Immature natural killer cell (primary cell): ENCODE results near the gene SHMT1. TPM values are rescaled to one million over a fixed set of nuclear protein-coding genes. Genes with fewer than 3 reads are reported as not detected.
"Not testable (repeated sequence)": the region's sequence is repeated elsewhere in the genome, so short reads cannot be mapped to it uniquely, and the experiment has no call there.

Source experiments
- DNase-seq, 3 donors: peaks; one replicate each; pipeline ENCODE4 v3.0.0; 2022; ENCODE audit warnings: mixed read lengths in 1 of 3
- H3K27ac Mint-ChIP-seq, 6 donors: one replicate each; pipeline ENCODE4 v1.8.0; 2020; ENCODE audit warnings: mixed read lengths in 6 of 6, mild to moderate bottlenecking in 5 of 6, inconsistent platforms in 4 of 6, moderate library complexity in 3 of 6
- H3K27me3 Mint-ChIP-seq, 3 donors: one replicate each; pipeline ENCODE4 v1.8.0; 2020 to 2021; ENCODE audit warnings: low read depth in 3 of 3, mild to moderate bottlenecking in 3 of 3, mixed read lengths in 3 of 3, moderate library complexity in 3 of 3, inconsistent platforms in 1 of 3
- H3K36me3 Mint-ChIP-seq, 3 donors: one replicate each; pipeline ENCODE4 v1.8.0; 2020; ENCODE audit warnings: mixed read lengths in 3 of 3, inconsistent platforms in 2 of 3, mild to moderate bottlenecking in 2 of 3
- H3K4me1 Mint-ChIP-seq, 2 donors: one replicate each; pipeline ENCODE4 v1.8.0; 2020; ENCODE audit warnings: inconsistent platforms in 2 of 2, mild to moderate bottlenecking in 2 of 2, mixed read lengths in 2 of 2, moderate library complexity in 1 of 2
- H3K4me3 Mint-ChIP-seq, 5 donors: one replicate each; pipeline ENCODE4 v1.8.0; 2020; ENCODE audit warnings: mild to moderate bottlenecking in 5 of 5, mixed read lengths in 5 of 5, inconsistent platforms in 3 of 5, moderate library complexity in 3 of 5
- H3K9me3 Mint-ChIP-seq, 6 donors: one replicate each; pipeline ENCODE4 v1.8.0; 2020; ENCODE audit warnings: mild to moderate bottlenecking in 6 of 6, mixed read lengths in 6 of 6, inconsistent platforms in 4 of 6, moderate library complexity in 3 of 6
- polyA plus RNA-seq, 3 donors: library from polyadenylated mRNA; unstranded; fragments of 300-500 nt; fragmentation: Illumina TruSeq; gene quantifications; one replicate each; pipeline ENCODE4 v1.2.3, GENCODE V29; 2021

Gene SHMT1
- polyA plus RNA-seq, 3 donors from 2014 or later: 16.0 to 38.8 (median 29.1) TPM

GRCh38 chr17:18364166-18364565 is 816 bp upstream of the SHMT1 start:
- peaks cover 15 to 18% of the 10 kb centered on the region in 2 donors for H3K4me1 Mint-ChIP-seq
- H3K9me3 Mint-ChIP-seq: no peaks in the 10 kb centered on the region
- H3K36me3 Mint-ChIP-seq: peaks cover 0 to 3% (median 0%) of the 10 kb centered on the region in 3 donors
- no peak overlapping the region for H3K27ac Mint-ChIP-seq
- no peak for DNase-seq
- H3K27me3 Mint-ChIP-seq: peaks cover 2 to 4% (median 2%) of the 10 kb centered on the region in 3 donors
- H3K4me3 Mint-ChIP-seq: peak overlapping the region in 3 of 5 donors; percentile 10 to 40 (median 18)

GRCh38 chr17:18362698-18363100 is 651 bp downstream of the SHMT1 start:
- Mint-ChIP-seq H3K27me3 (peaks cover 2% of the 10 kb centered on the region in 3 donors), H3K27ac (peak overlapping the region in 5 of 6 donors; percentile 65 to 82 (median 80)), H3K36me3 (peaks cover 0 to 3% (median 0%) of the 10 kb centered on the region in 3 donors), H3K4me1 (peaks cover 15 to 18% of the 10 kb centered on the region in 2 donors), H3K4me3 (peak overlapping the region; percentile 90 to 94 (median 91)), H3K9me3 (no peaks in the 10 kb centered on the region)
- DNase-seq: no peak

GRCh38 chr17:18361837-18362697 is 1.3 kb downstream of the SHMT1 start:
- no peak for DNase-seq
- Mint-ChIP-seq H3K27me3 (peaks cover 0 to 2% (median 2%) of the 10 kb centered on the region in 3 donors), H3K27ac (peak overlapping the region in 5 of 6 donors; percentile 55 to 82 (median 80)), H3K4me3 (peak overlapping the region; percentile 90 to 94 (median 91)), H3K9me3 (no peaks in the 10 kb centered on the region), H3K4me1 (peaks cover 15 to 18% of the 10 kb centered on the region in 2 donors), H3K36me3 (no peaks in the 10 kb centered on the region)

- no peak for DNase-seq
- Mint-ChIP-seq H3K4me3 (no peak overlapping the region), H3K36me3 (peaks cover 0 to 2% (median 2%) of the 10 kb centered on the region in 3 donors), H3K27ac (no peak overlapping the region), H3K4me1 (peaks cover 15 to 18% of the 10 kb centered on the region in 2 donors), H3K27me3 (peaks cover 0 to 2% (median 2%) of the 10 kb centered on the region in 3 donors), H3K9me3 (no peaks in the 10 kb centered on the region)
These were observed 2.8 kb downstream of the SHMT1 start for GRCh38 chr17:18360518-18360917.

GRCh38 chr17:18356624-18357023 is 6.7 kb downstream of the SHMT1 start:
- H3K27ac Mint-ChIP-seq: no peak overlapping the region
- no peak overlapping the region for H3K4me3 Mint-ChIP-seq
- H3K36me3 Mint-ChIP-seq: peaks cover 3 to 15% (median 12%) of the 10 kb centered on the region in 3 donors
- H3K27me3 Mint-ChIP-seq: no peaks in the 10 kb centered on the region
- H3K9me3 Mint-ChIP-seq: no peaks in the 10 kb centered on the region
- H3K4me1 Mint-ChIP-seq: no peaks in the 10 kb centered on the region
- DNase-seq: no peak

- DNase-seq: no peak
- H3K27ac Mint-ChIP-seq: no peak overlapping the region
- no peaks in the 10 kb centered on the region for H3K4me1 Mint-ChIP-seq
- peaks cover 3 to 15% (median 12%) of the 10 kb centered on the region in 3 donors for H3K36me3 Mint-ChIP-seq
- H3K9me3 Mint-ChIP-seq: no peaks in the 10 kb centered on the region
- no peak overlapping the region for H3K4me3 Mint-ChIP-seq
- H3K27me3 Mint-ChIP-seq: no peaks in the 10 kb centered on the region
These were observed 9.8 kb downstream of the SHMT1 start for GRCh38 chr17:18353541-18353940.

GRCh38 chr17:18344021-18344420 is 19.3 kb downstream of the SHMT1 start:
- no peak for DNase-seq
- H3K36me3 Mint-ChIP-seq: peaks cover 13 to 40% (median 17%) of the 10 kb centered on the region in 3 donors
- no peaks in the 10 kb centered on the region for H3K9me3 Mint-ChIP-seq
- H3K27me3 Mint-ChIP-seq: no peaks in the 10 kb centered on the region
- no peak overlapping the region for H3K27ac Mint-ChIP-seq
- no peak overlapping the region for H3K4me3 Mint-ChIP-seq
- H3K4me1 Mint-ChIP-seq: no peaks in the 10 kb centered on the region

- Mint-ChIP-seq H3K4me3 (no peak overlapping the region), H3K27ac (no peak overlapping the region), H3K9me3 (no peaks in the 10 kb centered on the region), H3K27me3 (no peaks in the 10 kb centered on the region), H3K4me1 (no peaks in the 10 kb centered on the region), H3K36me3 (peaks cover 5 to 31% (median 9%) of the 10 kb centered on the region in 3 donors)
- no peak for DNase-seq
These were observed 23.4 kb downstream of the SHMT1 start for GRCh38 chr17:18339933-18340332.

GRCh38 chr17:18338158-18338557 is 25.2 kb downstream of the SHMT1 start:
- H3K9me3 Mint-ChIP-seq: not testable (repeated sequence)

GRCh38 chr17:18332909-18333489 is 30.4 kb downstream of the SHMT1 start:
- Mint-ChIP-seq H3K9me3 (no peaks in the 10 kb centered on the region), H3K36me3 (peaks cover 0 to 10% (median 0%) of the 10 kb centered on the region in 3 donors), H3K4me3 (no peak overlapping the region), H3K27ac (peak overlapping the region in 1 of 6 donors; percentile 72), H3K4me1 (peaks cover 7 to 9% of the 10 kb centered on the region in 2 donors), H3K27me3 (no peaks in the 10 kb centered on the region)
- DNase-seq: no peak

More at GRCh38 chr17:18338158-18338557, 25.2 kb downstream of the SHMT1 start:
- DNase-seq, H3K27ac Mint-ChIP-seq, H3K4me3 Mint-ChIP-seq, H3K4me1 Mint-ChIP-seq, H3K27me3 Mint-ChIP-seq: not testable (repeated sequence)
- peaks cover 5 to 34% (median 9%) of the 10 kb centered on the region in 3 donors for H3K36me3 Mint-ChIP-seq

GRCh38 chr17:18331879-18332278 is 31.5 kb downstream of the SHMT1 start:
- Mint-ChIP-seq H3K36me3 (peaks cover 0 to 6% (median 0%) of the 10 kb centered on the region in 3 donors), H3K27me3 (no peaks in the 10 kb centered on the region), H3K27ac (peak overlapping the region in 4 of 6 donors; percentile 48 to 89 (median 77)), H3K4me1 (peaks cover 7 to 9% of the 10 kb centered on the region in 2 donors), H3K9me3 (no peaks in the 10 kb centered on the region), H3K4me3 (peak overlapping the region in 1 of 5 donors; percentile 43)
- peak in 1 of 3 donors; percentile 14 for DNase-seq

GRCh38 chr17:18328643-18329204 is 34.6 kb downstream of the SHMT1 start:
- H3K27ac Mint-ChIP-seq: peak overlapping the region in 1 of 6 donors; percentile 42
- H3K36me3 Mint-ChIP-seq: peaks cover 0 to 11% (median 0%) of the 10 kb centered on the region in 3 donors
- no peaks in the 10 kb centered on the region for H3K27me3 Mint-ChIP-seq
- DNase-seq: no peak
- H3K4me1 Mint-ChIP-seq: peaks cover 7 to 25% of the 10 kb centered on the region in 2 donors
- H3K4me3 Mint-ChIP-seq: no peak overlapping the region
- no peaks in the 10 kb centered on the region for H3K9me3 Mint-ChIP-seq

GRCh38 chr17:18327556-18327955 is 35.8 kb downstream of the SHMT1 start:
- Mint-ChIP-seq H3K27ac (no peak overlapping the region), H3K4me1 (peaks cover 7 to 25% of the 10 kb centered on the region in 2 donors), H3K36me3 (peaks cover 0 to 14% (median 0%) of the 10 kb centered on the region in 3 donors), H3K9me3 (no peaks in the 10 kb centered on the region), H3K4me3 (no peak overlapping the region), H3K27me3 (no peaks in the 10 kb centered on the region)
- DNase-seq: no peak

- no peaks in the 10 kb centered on the region for H3K27me3 Mint-ChIP-seq
- H3K9me3 Mint-ChIP-seq: no peaks in the 10 kb centered on the region
- H3K27ac Mint-ChIP-seq: no peak overlapping the region
- H3K4me1 Mint-ChIP-seq: peaks cover 6 to 24% of the 10 kb centered on the region in 2 donors
- H3K36me3 Mint-ChIP-seq: peaks cover 0 to 14% (median 0%) of the 10 kb centered on the region in 3 donors
- DNase-seq: no peak
- no peak overlapping the region for H3K4me3 Mint-ChIP-seq
These were observed 36.3 kb downstream of the SHMT1 start for GRCh38 chr17:18327093-18327492.
